GM12878 (cell line): ENCODE measurements around the gene MUC5B. TPM values are rescaled to one million over a fixed set of nuclear protein-coding genes. Genes with fewer than 3 reads are reported as not detected.

Experiments used
- ATAC-seq: fragments of 200-7000 bp; cut with Tn5 transposase; 3 replicates; pipeline ENCODE4 v1.9.1; 2020; ENCODE audit warnings: mild to moderate bottlenecking, moderate library complexity
- BruUV-seq: library from RNA; stranded (reverse); fragments of 400-500 nt; replicated peaks from 2 replicates; lab custom pipeline; 2021; lab: Mats Ljungman, UMichigan
- CTCF ChIA-PET: fragments of 300-600 bp; sonication (Branson Sonifier 250); formaldehyde crosslinking; extraction: SDS; loops from one replicate; lab custom pipeline; 2021; ENCODE audit warnings: inconsistent platforms; lab: Yijun Ruan, JAX
- POLR2A ChIA-PET: fragments of 350-600 bp; formaldehyde crosslinking; extraction: SDS; loops from one replicate; lab custom pipeline; 2021; ENCODE audit warnings: inconsistent platforms; lab: Charles Lee
- RAD21 ChIA-PET: fragments of 300-600 bp; sonication (Branson Sonifier 250); formaldehyde crosslinking; loops from one replicate; lab custom pipeline; 2023; ENCODE audit warnings: antibody characterized with exemption; ENCODE audit not compliant: unreplicated experiment; lab: Charles Lee
- SMC1A ChIA-PET: fragments of 300-600 bp; sonication (Branson Sonifier 250); formaldehyde crosslinking; loops from one replicate; lab custom pipeline; 2023; ENCODE audit not compliant: unreplicated experiment, uncharacterized antibody; lab: Charles Lee
- DNase-seq: peaks from one replicate; pipeline ENCODE4 v3.0.0-alpha.2; 2011; ENCODE audit warnings: low read depth, low spot score
- FAIRE-seq: peaks from 3 replicates; lab custom pipeline; 2011; peaks lifted over from hg19 to GRCh38; lab: Jason Lieb, UNC
- H2AFZ ChIP-seq: 2 replicates; pipeline ENCODE4 v1.6.0; 2011; ENCODE audit warnings: low read depth, low read length, control low read depth; ENCODE audit not compliant: control insufficient read depth
- H3K27ac ChIP-seq: 2 replicates; pipeline ENCODE4 v1.5.1; 2011; ENCODE audit warnings: control low read depth; ENCODE audit not compliant: control insufficient read depth, insufficient read depth
- H3K27me3 ChIP-seq, 2 experiments: replicated peaks in 1 of 2; 2 replicates each; pipeline versions ENCODE4 v1.6.0 to v1.6.1; 2011; ENCODE audit warnings: low read length in 1 of 2; ENCODE audit not compliant: control insufficient read depth in 2 of 2, insufficient read depth in 2 of 2
- H3K36me3 ChIP-seq, 2 experiments: 2 replicates each; pipeline ENCODE4 v1.5.1; 2011; ENCODE audit warnings: low read length in 1 of 2; ENCODE audit not compliant: control insufficient read depth in 2 of 2, insufficient read depth in 2 of 2
- H3K4me1 ChIP-seq: 2 replicates; pipeline ENCODE4 v1.6.1; 2011; ENCODE audit warnings: mild to moderate bottlenecking, low read length, moderate library complexity, mixed read lengths; ENCODE audit not compliant: control insufficient read depth, insufficient read depth
- H3K4me2 ChIP-seq: 2 replicates; pipeline ENCODE4 v1.6.0; 2011; ENCODE audit warnings: control low read depth; ENCODE audit not compliant: control insufficient read depth, insufficient read depth
- H3K4me3 ChIP-seq: fragments of 200-600 bp; sonication (generic); 2 replicates; pipeline ENCODE4 v1.5.1; 2016
- H3K79me2 ChIP-seq: 2 replicates; pipeline ENCODE4 v1.6.0; 2011; ENCODE audit warnings: low read length; ENCODE audit not compliant: control insufficient read depth, insufficient read depth
- H3K9ac ChIP-seq: 2 replicates; pipeline ENCODE4 v1.8.0; 2011; ENCODE audit warnings: low read length, control low read depth, mixed read lengths; ENCODE audit not compliant: control insufficient read depth, insufficient read depth
- H3K9me3 ChIP-seq: replicated peaks from 3 replicates; pipeline ENCODE4 v1.5.1; 2011; ENCODE audit warnings: mild to moderate bottlenecking, low read length; ENCODE audit not compliant: control insufficient read depth, insufficient read depth
- H4K20me1 ChIP-seq: 2 replicates; pipeline ENCODE4 v1.6.0; 2011; ENCODE audit not compliant: control insufficient read depth, insufficient read depth
- CREB1 ChIP-seq: IDR thresholded peaks from 2 replicates; pipeline ENCODE4 v1.6.1; 2012; ENCODE audit warnings: low read depth, mild to moderate bottlenecking, inconsistent platforms
- IRF3 ChIP-seq: fragments of 450-650 bp; IDR thresholded peaks from 2 replicates; pipeline ENCODE4 v1.6.1; 2014; ENCODE audit warnings: mild to moderate bottlenecking
- IRF4 ChIP-seq: IDR thresholded peaks from 2 replicates; pipeline ENCODE4 v1.6.1; 2011; ENCODE audit warnings: low read depth, low read length
- MEF2A ChIP-seq: IDR thresholded peaks from 2 replicates; pipeline ENCODE4 v1.6.1; 2011; ENCODE audit warnings: low read depth, mild to moderate bottlenecking, low read length, moderate library complexity; ENCODE audit not compliant: insufficient read depth
- RAD21 ChIP-seq: IDR thresholded peaks from 2 replicates; pipeline ENCODE4 v1.6.1; 2011; ENCODE audit warnings: mild to moderate bottlenecking, low read depth, low read length, moderate library complexity; ENCODE audit not compliant: insufficient read depth
- RBBP5 ChIP-seq: fragments of 200-600 bp; sonication (generic); conservative IDR thresholded peaks from 2 replicates; pipeline ENCODE4 v1.6.1; 2016
- RUNX3 ChIP-seq: IDR thresholded peaks from 2 replicates; pipeline ENCODE4 v1.6.1; 2012; ENCODE audit warnings: low read length, inconsistent platforms
- SUPT20H ChIP-seq: IDR thresholded peaks from 2 replicates; pipeline ENCODE4 v1.6.1; 2011; ENCODE audit warnings: low read depth, mild to moderate bottlenecking, low read length, moderate library complexity, borderline replicate concordance; ENCODE audit not compliant: control insufficient read depth
- TCF7 ChIP-seq: IDR thresholded peaks from 2 replicates; pipeline ENCODE4 v1.6.1; 2014; ENCODE audit warnings: antibody characterized with exemption, borderline replicate concordance
- USF1 ChIP-seq: IDR thresholded peaks from 2 replicates; pipeline ENCODE4 v1.6.1; 2011; ENCODE audit warnings: borderline replicate concordance, low read depth, mild to moderate bottlenecking, moderate library complexity, mixed read lengths, low read length; ENCODE audit not compliant: insufficient read depth; ENCODE audit errors: extremely low read length
- YY1 ChIP-seq: IDR thresholded peaks from 2 replicates; pipeline ENCODE4 v1.6.1; 2011; ENCODE audit warnings: low read depth, mild to moderate bottlenecking, low read length
- ZBED1 ChIP-seq: IDR thresholded peaks from 2 replicates; pipeline ENCODE4 v1.6.1; 2016; ENCODE audit warnings: borderline replicate concordance
- ZBTB4 ChIP-seq: fragments of 450-650 bp; formaldehyde crosslinking; IDR thresholded peaks from 2 replicates; pipeline ENCODE4 v1.4.0; 2022; ENCODE audit warnings: mild to moderate bottlenecking, moderate library complexity
- ZNF384 ChIP-seq: IDR thresholded peaks from 2 replicates; pipeline ENCODE4 v1.6.1; 2012; ENCODE audit warnings: low read depth, mild to moderate bottlenecking, low read length, improper control_type of control experiment, borderline replicate concordance
- WGBS: methylation state at CpG from one replicate; pipeline ENCODE4 v1.1.6; 2016; ENCODE audit warnings: low lambda C conversion rate; ENCODE audit not compliant: insufficient replicate concordance, insufficient coverage; ENCODE audit errors: missing lambda C conversion rate; 5-methylcytosine and 5-hydroxymethylcytosine counted together
- in situ Hi-C: fragments of 300-500 bp; cut with MboI; formaldehyde crosslinking; loops from 9 replicates; pipeline ENCODE4 v1.14.3; 2018; ENCODE audit warnings: mixed read lengths
- intact Hi-C: fragments of 100-400 bp; cut with micrococcal nuclease; formaldehyde crosslinking; loops from one replicate; pipeline ENCODE4 v1.14.2; 2022; ENCODE audit not compliant: unreplicated experiment
- polyA plus RNA-seq, 11 experiments: library from polyadenylated mRNA; depleted of rRNA in 4 of 11; unstranded in 6 of 11; stranded (reverse) in 5 of 11; fragments of >200 nt; fragmentation: Nextera tagmentation in 4 of 11; fragmentation: Illumina TruSeq in 1 of 11; extraction: Ambion mirVana in 4 of 11; extraction: Trizol in 1 of 11; gene quantifications; 1 replicate in 1 of 11; 2 replicates in 10 of 11; pipeline versions ENCODE4 v1.2.1 to v1.2.3, GENCODE V29; 2011 to 2016; ENCODE audit warnings: inconsistent platforms in 2 of 11, missing spikeins in 2 of 11, low read depth in 1 of 11
- total RNA-seq, 4 experiments: library from RNA; depleted of rRNA in 3 of 4; stranded (reverse); fragments of >200 nt in 3 of 4; fragmentation: Illumina TruSeq in 1 of 4; extraction: Trizol in 1 of 4; gene quantifications; 2 replicates each; pipeline versions ENCODE4 v1.2.1 to v1.2.3, GENCODE V29; 2013 to 2021
- TF ChIP-seq, protein P1 (sequence below): fragments of 450-650 bp; IDR thresholded peaks from 2 replicates; pipeline ENCODE4 v1.6.1; 2017; ENCODE audit warnings: mild to moderate bottlenecking, moderate library complexity

MUC5B gene
- total and polyA plus RNA-seq, 10 of the 15 experiments (the other 5 are each of a cell fraction or from before 2014, with no cell fraction given): 1.5 TPM; not detected in 9

DNA sequence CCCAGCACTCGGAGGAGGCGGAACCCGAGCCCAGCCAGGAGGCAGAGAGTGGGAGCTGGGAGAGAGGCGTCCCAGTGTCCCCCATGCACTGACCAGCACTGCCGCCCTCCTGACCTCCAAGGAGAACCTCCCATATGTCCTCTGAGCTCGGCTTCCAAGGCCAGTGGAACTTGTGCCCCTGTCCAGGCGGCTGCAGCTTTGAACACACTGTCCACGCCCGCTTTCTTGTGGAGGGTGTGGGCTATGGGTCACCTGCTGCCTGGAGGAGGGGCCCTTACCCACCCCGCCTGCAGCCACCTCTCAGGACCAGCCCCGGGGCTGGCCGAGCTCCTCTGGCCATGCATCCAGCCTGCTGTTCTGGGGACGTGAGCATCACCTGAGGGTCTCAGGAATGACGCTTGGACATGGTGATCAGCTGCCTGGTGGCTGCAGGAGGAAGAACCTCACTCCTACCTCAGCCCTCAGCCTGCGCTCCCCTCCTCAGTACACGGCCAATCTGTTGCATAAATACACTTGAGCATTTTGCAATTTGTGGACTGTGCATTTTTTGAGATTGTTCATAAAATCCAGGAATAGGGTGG, 22.2 kb upstream of the MUC5B start:
- SMC1A ChIA-PET: interaction anchor here (0.6 kb wide), 1 partner anchor 17 kb away, joined by 3 read pairs; no protein-coding TSS in a partner anchor
- no peak for ATAC-seq
- no peaks in the 10 kb centered on the region for H3K4me1 ChIP-seq
- H3K27me3 ChIP-seq: no peaks in the 10 kb centered on the region
- FAIRE-seq: no peak
- H3K4me2 ChIP-seq: no peak overlapping the region
- H2AFZ ChIP-seq: no peak overlapping the region
- H3K27ac ChIP-seq: no peak overlapping the region
- no peaks in the 10 kb centered on the region for H4K20me1 ChIP-seq
- no peak overlapping the region for H3K4me3 ChIP-seq
- POLR2A ChIA-PET: no interaction called here
- CTCF ChIA-PET: interaction anchor here (1.9 kb wide), 1 partner anchor 374 kb away, joined by 6 read pairs; no protein-coding TSS in a partner anchor
- in situ Hi-C loops (no loop called here), intact Hi-C loops (no loop called here)
- DNase-seq: no peak
- WGBS: 40% methylated on average over 16 of the region's 16 CpGs
- no peaks in the 10 kb centered on the region; the same call in 2 of the 3 replicates for H3K9me3 ChIP-seq
- no TSS peak for BruUV-seq
- no peak overlapping the region for H3K9ac ChIP-seq
- H3K36me3 ChIP-seq: no peaks in the 10 kb centered on the region
- RAD21 ChIA-PET: interaction anchor here (2.1 kb wide), 1 partner anchor 374 kb away, joined by 6 read pairs; no protein-coding TSS in a partner anchor
- H3K79me2 ChIP-seq: no peaks in the 10 kb centered on the region
- TF ChIP-seq IRF4 (no peak), USF1 (no peak), SUPT20H (no peak), ZBED1 (no peak), TCF7 (no peak), RUNX3 (no peak), ZBTB4 (no peak), RAD21 (no peak), ZNF384 (no peak), YY1 (no peak), MEF2A (no peak), RBBP5 (no peak), CREB1 (no peak), IRF3 (no peak)
- TF ChIP-seq, protein P1, sequence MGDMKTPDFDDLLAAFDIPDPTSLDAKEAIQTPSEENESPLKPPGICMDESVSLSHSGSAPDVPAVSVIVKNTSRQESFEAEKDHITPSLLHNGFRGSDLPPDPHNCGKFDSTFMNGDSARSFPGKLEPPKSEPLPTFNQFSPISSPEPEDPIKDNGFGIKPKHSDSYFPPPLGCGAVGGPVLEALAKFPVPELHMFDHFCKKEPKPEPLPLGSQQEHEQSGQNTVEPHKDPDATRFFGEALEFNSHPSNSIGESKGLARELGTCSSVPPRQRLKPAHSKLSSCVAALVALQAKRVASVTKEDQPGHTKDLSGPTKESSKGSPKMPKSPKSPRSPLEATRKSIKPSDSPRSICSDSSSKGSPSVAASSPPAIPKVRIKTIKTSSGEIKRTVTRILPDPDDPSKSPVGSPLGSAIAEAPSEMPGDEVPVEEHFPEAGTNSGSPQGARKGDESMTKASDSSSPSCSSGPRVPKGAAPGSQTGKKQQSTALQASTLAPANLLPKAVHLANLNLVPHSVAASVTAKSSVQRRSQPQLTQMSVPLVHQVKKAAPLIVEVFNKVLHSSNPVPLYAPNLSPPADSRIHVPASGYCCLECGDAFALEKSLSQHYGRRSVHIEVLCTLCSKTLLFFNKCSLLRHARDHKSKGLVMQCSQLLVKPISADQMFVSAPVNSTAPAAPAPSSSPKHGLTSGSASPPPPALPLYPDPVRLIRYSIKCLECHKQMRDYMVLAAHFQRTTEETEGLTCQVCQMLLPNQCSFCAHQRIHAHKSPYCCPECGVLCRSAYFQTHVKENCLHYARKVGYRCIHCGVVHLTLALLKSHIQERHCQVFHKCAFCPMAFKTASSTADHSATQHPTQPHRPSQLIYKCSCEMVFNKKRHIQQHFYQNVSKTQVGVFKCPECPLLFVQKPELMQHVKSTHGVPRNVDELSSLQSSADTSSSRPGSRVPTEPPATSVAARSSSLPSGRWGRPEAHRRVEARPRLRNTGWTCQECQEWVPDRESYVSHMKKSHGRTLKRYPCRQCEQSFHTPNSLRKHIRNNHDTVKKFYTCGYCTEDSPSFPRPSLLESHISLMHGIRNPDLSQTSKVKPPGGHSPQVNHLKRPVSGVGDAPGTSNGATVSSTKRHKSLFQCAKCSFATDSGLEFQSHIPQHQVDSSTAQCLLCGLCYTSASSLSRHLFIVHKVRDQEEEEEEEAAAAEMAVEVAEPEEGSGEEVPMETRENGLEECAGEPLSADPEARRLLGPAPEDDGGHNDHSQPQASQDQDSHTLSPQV: no peak
